Adrenal gland (tissue), 5 donors: ENCODE results near the gene SLC9A9.

Source experiments
- POLR2A ChIP-seq, 2 donors: fragments of 450-650 bp; IDR thresholded peaks; one replicate each; pipeline ENCODE4 v1.6.1; 2017; ENCODE audit warnings: antibody characterized with exemption in 2 of 2, mild to moderate bottlenecking in 2 of 2, moderate library complexity in 1 of 2
- TF ChIP-seq, protein P1 (sequence below), 6 experiments: fragments of 450-650 bp in 4 of 6; fragments of 200-600 bp in 2 of 6; sonication (generic) in 1 of 6; IDR thresholded peaks; 1 replicate in 5 of 6; 2 replicates in 1 of 6; pipeline versions ENCODE4 v1.5.1 to v1.8.0; 2016 to 2021; ENCODE audit warnings: antibody characterized with exemption in 6 of 6, mild to moderate bottlenecking in 2 of 6, moderate library complexity in 1 of 6
- donor health status: DM: no; HTN: no; CAD: no.

DNA sequence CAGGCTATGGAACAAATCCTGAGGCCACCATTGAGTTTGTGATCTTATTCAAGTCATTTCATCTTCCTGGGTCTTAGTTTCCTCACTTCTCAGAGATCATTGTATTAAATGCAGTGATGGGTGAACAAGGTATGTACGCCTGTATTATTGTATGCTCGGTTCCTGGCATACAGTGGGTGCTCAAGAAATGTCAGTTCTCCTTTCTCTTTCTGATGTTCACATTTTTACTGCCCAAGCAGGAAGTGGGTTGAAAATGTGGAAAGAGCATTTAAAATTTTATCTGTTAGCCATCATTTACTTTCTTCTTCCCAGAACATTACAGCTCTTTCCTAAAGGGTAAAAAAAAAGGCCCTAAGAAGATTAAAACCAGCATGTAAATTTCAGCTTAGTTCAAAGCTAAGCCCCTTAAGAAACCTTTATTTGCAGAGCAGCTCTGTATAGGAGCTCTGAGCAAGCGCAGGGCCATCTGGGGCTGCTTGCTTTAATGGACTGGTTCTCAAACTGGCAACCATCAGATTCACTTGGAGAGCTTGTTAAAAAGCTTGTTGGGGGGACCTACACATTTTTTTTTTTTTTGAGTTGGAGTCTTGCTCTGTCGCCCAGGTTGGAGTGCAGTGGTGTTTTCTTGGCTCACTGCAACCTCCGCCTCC lies 549.3 kb downstream of the SLC9A9 start:
- TF ChIP-seq, protein P1, sequence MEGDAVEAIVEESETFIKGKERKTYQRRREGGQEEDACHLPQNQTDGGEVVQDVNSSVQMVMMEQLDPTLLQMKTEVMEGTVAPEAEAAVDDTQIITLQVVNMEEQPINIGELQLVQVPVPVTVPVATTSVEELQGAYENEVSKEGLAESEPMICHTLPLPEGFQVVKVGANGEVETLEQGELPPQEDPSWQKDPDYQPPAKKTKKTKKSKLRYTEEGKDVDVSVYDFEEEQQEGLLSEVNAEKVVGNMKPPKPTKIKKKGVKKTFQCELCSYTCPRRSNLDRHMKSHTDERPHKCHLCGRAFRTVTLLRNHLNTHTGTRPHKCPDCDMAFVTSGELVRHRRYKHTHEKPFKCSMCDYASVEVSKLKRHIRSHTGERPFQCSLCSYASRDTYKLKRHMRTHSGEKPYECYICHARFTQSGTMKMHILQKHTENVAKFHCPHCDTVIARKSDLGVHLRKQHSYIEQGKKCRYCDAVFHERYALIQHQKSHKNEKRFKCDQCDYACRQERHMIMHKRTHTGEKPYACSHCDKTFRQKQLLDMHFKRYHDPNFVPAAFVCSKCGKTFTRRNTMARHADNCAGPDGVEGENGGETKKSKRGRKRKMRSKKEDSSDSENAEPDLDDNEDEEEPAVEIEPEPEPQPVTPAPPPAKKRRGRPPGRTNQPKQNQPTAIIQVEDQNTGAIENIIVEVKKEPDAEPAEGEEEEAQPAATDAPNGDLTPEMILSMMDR (IDR thresholded peaks at IDR 0.05) = no peak
- TF ChIP-seq POLR2A (IDR thresholded peaks at IDR 0.05) = no peak
